ENCODE data around the gene NR2E1.

NR2E1 gene

DNA sequence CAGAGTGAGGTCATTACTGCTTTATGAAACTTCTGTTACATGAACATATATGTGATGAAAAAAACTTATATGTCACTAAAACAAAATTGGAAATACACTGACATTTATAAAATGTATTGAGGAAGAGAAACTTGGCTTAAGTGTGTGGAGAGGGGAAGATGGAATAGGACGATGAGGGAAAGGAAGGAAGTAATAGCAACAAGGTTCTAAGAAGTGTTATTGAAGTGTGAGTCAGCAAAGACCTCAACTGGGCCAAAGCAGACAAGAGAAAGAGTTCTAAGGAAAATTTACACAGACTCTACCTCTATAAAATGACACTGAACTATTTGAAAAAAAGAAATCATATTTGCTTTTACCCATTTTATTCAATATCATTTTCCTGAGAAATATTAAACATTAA, 56.7 kb downstream of the NR2E1 start:
- no peak for DNase-seq

DNA sequence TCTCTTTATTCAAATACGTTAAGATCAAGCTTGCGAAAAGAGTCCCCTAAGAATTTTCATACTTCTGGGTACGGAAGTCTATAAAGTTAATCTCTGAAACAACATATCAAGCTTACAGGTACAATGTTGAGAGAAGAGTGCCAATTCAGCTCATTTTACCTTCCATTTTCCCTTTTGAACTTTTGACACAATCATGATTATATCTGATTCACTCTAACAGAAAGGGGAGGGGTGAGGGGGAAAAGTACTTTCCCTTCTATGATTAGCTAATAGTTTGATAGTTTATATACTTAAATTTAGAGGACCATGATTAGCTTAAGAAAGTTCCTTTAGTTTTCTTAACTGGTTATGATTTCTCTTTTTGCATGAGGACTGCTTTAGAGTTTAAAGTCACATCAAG, 61.5 kb downstream of the NR2E1 start:
- no peak for DNase-seq

DNA sequence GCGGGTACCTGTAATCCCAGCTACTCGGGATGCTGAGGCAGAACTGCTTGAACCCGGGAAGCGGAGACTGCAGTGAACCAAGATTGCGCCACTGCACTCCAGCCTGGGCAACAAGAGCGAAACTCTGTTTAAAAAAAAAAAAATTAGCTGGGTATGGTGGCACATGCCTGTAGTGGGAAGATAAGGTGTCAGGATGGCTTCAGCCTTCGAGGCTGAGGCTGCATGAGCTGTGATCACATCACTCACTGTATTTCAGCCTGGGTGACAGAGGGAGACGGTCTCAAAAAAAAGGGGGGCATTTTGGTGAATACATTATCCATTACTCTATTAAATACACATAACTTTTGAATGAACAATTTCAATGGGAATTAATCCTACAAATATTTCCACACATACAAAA, 62.6 kb downstream of the NR2E1 start:
- no peak for DNase-seq

DNA sequence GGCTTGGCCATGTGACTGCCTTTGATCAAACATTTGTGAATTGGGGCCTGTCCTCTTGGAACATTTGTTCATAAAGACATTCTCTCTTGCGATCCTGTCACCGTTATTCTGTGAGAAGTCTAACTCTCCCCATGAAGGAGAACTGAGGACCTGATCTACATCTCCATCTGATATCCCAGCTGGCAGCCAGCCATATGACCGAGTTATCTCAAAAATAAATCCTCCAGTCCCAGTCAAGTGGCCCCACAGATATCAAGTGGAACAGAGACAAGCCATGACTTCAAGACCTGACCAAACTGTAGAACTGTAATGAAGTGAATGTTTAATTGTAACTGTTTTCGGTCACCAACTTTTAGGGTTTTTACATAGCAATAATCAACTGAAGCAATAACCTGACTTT, 69.3 kb downstream of the NR2E1 start:
- no peak for DNase-seq

DNA sequence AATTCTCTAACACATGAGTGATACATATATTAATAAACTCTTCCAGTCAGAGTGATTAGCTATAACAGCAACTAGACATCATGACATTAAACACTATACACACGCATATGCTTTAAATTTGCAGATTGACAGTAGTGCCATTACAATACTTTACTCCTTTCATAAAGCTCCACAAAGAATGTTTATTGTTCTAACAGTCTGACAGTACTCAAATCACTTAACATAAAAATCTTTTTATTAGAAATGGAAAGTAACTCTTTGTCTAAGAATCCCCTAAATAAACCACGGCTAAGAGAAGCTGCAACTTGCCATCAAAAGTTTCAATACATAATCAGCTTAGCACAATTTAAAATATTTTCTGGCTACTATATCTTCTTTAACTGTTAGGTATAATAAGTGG, 71.0 kb downstream of the NR2E1 start:
- no peak for DNase-seq

DNA sequence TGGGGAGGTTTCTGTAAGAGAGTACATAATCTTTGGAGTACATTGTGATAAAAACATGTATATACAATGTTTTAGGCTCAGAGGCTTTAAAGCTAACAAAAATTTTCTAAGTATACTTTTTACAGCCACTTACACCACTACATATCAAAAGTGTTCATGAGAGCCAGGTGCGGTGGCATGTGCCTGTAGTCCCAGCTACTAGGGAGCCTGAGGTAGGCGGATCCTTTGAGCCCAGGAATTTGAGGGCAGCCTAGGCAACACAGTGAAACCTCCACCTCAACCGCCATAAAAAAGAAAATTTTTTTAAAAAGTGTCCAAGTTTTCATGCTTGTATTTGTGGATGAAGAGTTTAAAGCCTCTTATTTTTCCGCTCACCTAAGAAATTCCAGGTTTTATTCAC, 72.5 kb downstream of the NR2E1 start:
- DNase-seq = no peak

Measured in NK-92 treated with Interleukin-12 subunit alpha and Interleukin-12 subunit beta, amount 100 ng/mL, for 24 hours (cell line).